ENCODE results near the gene FBXW8.
A peak's percentile ranks its signal among the peaks of the same experiment; 100 is the strongest.

FBXW8 gene

DNA sequence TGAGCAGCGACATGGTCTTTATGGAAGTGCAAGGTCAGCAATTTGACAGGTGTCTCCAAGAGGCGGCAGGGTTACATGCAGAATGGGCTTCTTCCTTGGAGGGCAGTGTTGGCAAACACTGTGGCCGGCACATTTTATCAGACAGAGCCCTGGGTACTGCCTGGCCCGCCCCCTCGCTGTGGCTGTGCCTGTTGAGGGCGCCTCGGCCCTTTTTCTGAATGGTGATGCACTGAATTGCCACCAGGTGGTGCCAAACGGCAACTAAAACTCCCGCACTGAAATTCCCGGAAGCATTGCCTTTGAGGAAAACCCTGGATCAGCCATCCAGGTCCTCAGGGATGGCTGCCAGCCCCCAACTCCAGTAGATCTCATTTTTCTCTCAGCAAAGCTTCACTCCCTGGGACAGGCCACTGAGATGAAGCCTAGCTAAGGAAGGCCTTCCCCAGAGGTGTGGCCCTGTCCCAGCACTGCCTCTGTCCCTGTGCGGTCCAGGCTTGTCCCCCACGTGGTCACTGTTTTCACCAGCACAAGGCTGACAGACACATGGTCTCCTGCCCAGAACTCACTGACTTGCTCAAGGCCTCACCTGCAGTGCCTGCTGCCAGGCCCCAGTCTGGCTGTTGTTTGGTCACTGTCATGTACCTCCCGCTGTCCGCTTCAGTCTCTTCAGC is 114.9 kb downstream of the FBXW8 start:
- peak; percentile 55 for DNase-seq

GRCh38 chr12:117026343-117026742 is 115.6 kb downstream of the FBXW8 start:
- no peak for DNase-seq

- no peak for DNase-seq
These were observed 116.1 kb downstream of the FBXW8 start for GRCh38 chr12:117026921-117027250.

- no peak for DNase-seq
These were observed 116.7 kb downstream of the FBXW8 start for GRCh38 chr12:117027251-117028086.

GRCh38 chr12:117028254-117028653 is 117.5 kb downstream of the FBXW8 start:
- DNase-seq, result no peak

DNA sequence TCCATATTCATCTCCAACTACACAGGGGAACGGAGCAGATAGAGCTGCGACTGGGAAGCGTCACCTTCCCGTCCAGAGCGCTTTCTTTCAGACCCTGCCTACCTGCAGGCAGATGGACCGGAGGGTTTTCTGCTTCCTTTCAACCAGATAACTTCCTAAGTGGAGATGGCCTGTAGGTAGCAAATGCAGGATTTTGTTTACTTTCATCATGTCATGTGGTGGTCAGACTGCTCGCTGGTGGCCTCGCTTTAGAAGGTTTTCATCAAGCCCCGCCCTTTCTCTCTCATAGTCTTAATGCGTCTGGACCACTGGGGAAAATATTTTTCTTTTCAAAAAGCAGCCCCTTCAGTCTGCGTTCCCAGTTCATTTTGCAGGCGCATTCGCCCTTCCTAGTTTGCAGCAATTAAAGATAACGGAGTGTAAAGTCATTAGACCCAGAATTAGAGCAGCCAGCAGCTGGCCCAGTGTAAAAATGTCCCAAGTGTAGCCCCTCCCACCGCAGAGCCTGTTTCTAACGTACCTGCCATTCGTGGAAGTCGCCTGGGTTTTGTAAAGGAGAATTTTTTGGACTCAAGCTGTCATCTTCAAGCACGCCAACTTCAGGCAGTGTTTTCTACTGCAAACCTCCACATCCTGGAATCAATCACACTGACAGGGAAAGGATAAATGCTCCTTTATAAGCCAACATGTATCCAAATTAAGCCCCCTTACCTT is 119.6 kb downstream of the FBXW8 start:
- no peak for DNase-seq

DNA sequence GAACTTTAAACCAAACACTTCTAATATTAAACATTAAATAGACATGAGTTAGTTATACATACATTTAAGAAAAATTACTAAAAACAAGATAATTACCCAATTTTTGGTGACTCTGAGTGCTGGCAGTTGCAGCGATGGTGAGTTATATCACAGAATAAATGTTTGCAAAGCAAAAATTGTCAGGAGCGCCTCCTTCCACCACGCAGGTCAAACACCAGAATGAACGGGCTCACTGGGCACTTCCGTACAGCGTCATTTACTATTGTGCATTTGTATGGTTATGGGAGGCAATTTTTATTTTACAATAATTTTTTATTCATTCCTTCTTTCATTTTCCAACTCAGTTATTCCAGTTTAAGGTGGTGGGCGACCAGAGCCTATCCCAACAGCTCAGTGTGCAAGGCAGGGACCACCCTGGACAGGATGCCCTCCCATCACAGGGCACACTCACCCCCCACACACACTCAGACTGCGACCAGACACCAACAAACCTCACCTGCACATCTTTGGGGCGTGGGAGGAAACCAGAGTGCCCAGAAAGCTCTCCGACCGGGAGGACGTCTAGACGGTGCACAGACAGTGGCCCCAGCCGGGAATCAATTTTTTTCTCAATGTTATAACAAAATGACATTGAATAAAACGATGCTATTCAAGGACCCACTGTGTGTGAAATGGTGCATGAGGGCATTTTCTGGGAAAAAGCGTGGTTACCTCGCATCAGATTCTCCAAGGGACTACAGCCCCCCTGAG is 121.3 kb downstream of the FBXW8 start:
- no peak for DNase-seq

- peak; percentile 17 for DNase-seq
These were observed 122.0 kb downstream of the FBXW8 start for GRCh38 chr12:117032593-117033381.

DNA sequence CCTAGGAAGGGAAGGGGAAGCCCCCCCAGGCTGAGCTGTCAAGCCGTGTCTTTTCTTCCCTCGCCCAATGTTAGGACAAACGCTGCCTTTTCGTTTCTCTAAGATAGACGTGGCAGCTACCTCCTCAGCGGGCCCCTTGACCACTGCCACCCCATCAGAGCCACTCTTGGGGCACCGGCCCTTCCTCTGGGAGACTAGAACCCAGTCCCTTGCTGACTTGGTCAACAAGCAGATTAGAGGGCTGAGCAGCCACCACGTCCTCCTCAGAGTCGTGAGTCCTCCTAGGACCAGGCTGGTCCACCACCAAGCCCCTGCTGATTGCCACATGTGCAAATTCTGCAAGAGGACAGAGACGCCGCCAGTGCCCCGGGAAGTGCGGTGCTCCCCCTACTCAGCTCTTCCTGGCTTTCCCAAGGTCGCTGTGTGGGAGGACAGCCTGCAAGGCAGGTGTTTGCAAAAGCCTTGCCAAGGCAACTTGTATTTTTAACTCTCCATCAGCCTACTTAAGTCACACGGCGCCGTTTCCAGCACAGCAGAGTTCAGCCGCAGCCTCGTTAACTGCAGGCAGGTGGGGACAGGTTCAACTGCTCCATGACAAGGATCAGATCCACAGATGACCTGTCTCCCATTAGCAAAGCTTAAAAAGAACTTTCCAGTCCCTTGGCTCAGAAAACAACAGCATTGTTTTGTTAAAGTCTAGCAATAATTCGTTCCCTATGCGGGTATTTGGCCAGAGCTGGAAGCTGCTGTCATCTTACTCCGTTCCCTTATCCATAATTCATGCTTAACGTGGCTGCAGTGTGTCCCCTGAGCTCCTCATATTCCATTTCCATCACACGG is 122.9 kb downstream of the FBXW8 start:
- DNase-seq, result no peak

GRCh38 chr12:117034249-117034648 is 123.5 kb downstream of the FBXW8 start:
- DNase-seq, result no peak

- no peak for DNase-seq
These were observed 124.0 kb downstream of the FBXW8 start for GRCh38 chr12:117034701-117035151.

DNA sequence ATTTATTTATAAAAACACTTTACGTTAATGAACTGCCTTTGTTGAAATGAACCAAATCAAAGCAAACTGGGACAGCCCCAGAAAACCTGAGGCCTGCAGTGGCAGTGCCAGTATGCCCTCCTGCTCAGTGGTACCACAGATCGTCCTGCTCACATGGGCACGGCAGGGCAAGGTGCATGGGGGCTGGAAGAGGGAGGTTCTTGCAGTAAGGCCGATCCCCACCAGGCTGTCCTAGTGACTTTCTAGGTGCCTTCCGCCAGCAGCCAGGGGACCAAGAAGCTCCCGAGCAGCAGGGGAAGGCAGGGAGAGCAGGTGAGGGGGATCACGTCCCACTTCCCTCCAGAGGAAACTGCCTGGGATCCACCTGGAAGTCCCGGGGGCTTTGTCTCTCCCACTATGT is 124.5 kb downstream of the FBXW8 start:
- DNase-seq, result no peak

DNA sequence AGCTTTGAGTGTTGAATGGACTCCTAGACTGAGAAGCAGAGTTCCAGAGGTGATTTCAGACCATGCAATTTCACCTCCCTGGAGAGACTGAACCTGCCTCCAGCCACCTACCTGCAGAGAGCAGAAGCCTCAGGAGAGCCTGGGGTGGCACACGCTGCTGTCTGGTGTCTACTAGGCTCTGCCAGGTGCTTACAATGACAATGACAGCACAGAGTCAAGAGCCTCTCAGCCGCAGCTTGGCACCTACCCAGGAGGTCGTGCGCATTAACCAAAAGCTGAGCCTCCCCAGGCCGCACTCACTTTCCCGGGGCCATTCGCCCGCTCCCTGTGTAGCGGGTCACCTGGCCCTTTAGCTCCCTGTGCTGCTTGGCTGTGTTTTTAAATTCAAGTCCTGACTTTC is 125.3 kb downstream of the FBXW8 start:
- no peak for DNase-seq

DNA sequence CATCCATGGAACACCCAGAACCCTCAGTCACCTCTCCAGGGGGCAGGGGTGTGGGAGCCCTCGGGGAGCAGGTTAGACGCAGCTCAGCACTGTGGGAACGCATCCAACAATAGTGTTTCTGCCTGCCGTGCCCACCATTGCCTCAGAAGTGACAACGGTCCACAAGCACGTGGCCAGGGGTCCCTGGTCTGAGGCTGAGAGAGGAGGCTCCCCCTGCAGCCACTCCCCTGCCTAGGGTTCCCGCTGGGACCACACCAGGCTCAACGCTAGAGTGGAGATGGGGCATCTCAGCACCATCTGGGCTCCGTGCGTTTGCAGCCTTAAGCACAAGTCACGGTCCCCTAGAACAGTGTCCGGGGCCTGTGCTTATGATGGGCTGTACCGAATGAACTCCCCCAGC is 125.8 kb downstream of the FBXW8 start:
- DNase-seq, result no peak

DNA sequence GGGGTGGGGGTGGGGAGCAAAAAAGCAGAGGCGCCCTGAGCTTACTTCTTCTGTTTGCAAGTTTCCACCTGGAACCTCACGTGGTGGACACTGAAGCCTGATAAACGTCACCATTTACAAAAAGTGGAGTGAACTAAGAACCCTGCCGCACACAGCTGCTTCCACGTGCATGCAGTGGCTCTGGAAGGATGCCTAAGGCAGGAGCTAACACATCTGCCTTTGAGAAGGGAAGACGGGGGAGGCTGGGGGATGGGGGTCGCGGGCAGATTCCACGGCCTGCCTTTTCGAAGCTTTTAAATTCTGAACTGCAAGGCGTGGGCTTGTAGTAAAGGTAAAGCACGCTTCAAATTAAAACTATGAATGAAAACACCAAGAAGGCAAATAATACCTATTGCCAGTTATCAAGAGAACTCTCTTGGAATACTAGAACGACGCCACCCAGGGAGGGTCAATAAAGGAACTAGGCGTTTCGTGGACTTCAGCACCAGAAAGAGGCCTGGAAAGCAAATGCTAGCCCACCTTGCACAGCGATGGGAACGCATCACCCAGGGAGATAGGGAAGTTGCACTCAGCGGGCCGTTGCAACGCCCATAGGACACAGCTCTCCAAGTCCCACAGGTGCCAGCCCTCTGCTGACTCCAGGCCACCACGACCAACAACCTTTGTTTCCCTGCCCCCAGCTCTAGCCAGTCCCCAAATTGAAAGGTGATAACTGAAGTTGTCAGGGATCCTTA is 126.7 kb downstream of the FBXW8 start:
- DNase-seq, result no peak

- no peak for DNase-seq
These were observed 127.4 kb downstream of the FBXW8 start for GRCh38 chr12:117038023-117038680.

- DNase-seq, result no peak
These were observed 128.2 kb downstream of the FBXW8 start for GRCh38 chr12:117038919-117039318.

DNA sequence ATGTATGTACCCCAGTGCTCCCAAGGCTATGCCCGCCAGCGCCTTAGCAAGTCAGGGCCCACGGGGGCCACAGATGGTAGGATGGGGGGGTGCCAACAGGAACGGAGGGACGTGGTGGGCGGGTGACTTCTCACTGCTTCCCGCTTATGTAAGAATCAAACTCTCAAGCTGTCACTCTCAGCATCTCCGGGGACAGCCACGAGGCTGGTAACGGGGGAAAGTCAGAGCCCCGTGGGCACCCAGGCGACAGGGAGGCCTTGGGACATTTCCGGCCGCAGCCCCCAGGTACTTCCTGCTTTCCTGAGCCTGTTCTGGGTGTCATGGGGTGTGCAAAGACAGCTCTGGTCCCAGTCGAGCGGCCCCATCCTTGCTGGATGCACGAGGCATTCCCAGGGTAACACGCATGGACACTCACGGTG is 129.2 kb downstream of the FBXW8 start:
- DNase-seq, result no peak

DNA sequence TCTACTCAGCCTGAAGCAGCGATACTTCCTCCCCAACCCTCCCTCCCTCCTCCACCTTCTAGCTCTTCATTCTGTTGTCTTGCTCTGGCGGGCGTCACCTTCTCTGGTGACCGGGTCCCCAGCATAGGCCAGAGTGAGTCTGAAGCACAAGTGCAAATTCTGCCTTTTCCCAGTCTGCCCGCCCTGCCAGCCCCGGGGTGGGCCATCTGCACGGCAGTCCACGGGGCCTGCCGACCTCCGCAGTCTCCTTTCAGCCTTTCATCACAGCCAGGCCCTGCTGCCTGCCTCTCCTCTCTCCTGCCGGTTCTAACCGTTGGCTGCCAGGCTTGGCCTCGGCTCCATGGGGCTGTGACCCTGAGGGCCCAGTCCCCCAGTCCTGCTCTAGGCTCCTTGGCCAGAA is 129.7 kb downstream of the FBXW8 start:
- DNase-seq, result no peak

- DNase-seq, result no peak
These were observed 131.0 kb downstream of the FBXW8 start for GRCh38 chr12:117041798-117042170.

All from NCI-H748 treated with DMSO at 0.1 percent for 48 hours (cell line).